HG02678 (cell line): Measurements from ENCODE around the gene AHCY.

Experiments
- ATAC-seq: cut with Tn5 transposase; IDR thresholded peaks from one replicate; pipeline ENCODE4 v1.9.1; 2021; ENCODE audit warnings: mild to moderate bottlenecking, moderate library complexity; ENCODE audit not compliant: unreplicated experiment

Gene AHCY

GRCh38 chr20:34324541-34324940 is 21.4 kb upstream of the AHCY start:
- ATAC-seq = no peak

- no peak for ATAC-seq
Observed at GRCh38 chr20:34322267-34323105, 19.3 kb upstream of the AHCY start.

- no peak for ATAC-seq
Observed at GRCh38 chr20:34320861-34321260, 17.7 kb upstream of the AHCY start.

GRCh38 chr20:34318609-34319443 is 15.7 kb upstream of the AHCY start:
- ATAC-seq = no peak

- no peak for ATAC-seq
Observed at GRCh38 chr20:34316196-34316814, 13.2 kb upstream of the AHCY start.

- ATAC-seq = no peak
Observed at GRCh38 chr20:34315236-34315635, 12.1 kb upstream of the AHCY start.

- peak; percentile 84 for ATAC-seq
Observed at GRCh38 chr20:34312544-34313217, 9.5 kb upstream of the AHCY start.

GRCh38 chr20:34312024-34312460 is 8.9 kb upstream of the AHCY start:
- no peak for ATAC-seq

GRCh38 chr20:34311118-34312023 is 8.2 kb upstream of the AHCY start:
- ATAC-seq = no peak

GRCh38 chr20:34310481-34311117 is 7.4 kb upstream of the AHCY start:
- no peak for ATAC-seq

- no peak for ATAC-seq
Observed at GRCh38 chr20:34309691-34310090, 6.5 kb upstream of the AHCY start.

- ATAC-seq = no peak
Observed at GRCh38 chr20:34305333-34306230, 2.4 kb upstream of the AHCY start.

GRCh38 chr20:34302312-34302722 is 838 bp downstream of the AHCY start:
- ATAC-seq = no peak

- ATAC-seq = no peak
Observed at GRCh38 chr20:34301587-34302311, 1.4 kb downstream of the AHCY start.

- ATAC-seq = no peak
Observed at GRCh38 chr20:34300809-34301586, 2.2 kb downstream of the AHCY start.

- ATAC-seq = no peak
Observed at GRCh38 chr20:34300256-34300806, 2.8 kb downstream of the AHCY start.
